Myometrial cell (primary cell): ENCODE results near the gene MASP2. TPM values are rescaled to one million over a fixed set of nuclear protein-coding genes. Genes with fewer than 3 reads are reported as not detected.

Experiments used
- total RNA-seq: library from RNA; depleted of rRNA; stranded (reverse); fragments of >200 nt; gene quantifications from 2 replicates; pipeline ENCODE4 v1.2.3, GENCODE V29; 2015

The MASP2 gene
- total RNA-seq: not detected in 2 replicates

GRCh38 chr1:11046625-11047365 lies at the start of gene MASP2:
Gene MASP2, minus strand, starts transcription at chr1:11047239. Its CDS starts 32 bp downstream, at chr1:11047207.

GRCh38 chr1:11059968-11060830 lies 13.2 kb upstream of the MASP2 start, which contains the start of gene SRM:
Gene SRM, minus strand, starts transcription at chr1:11060018. Its CDS starts 75 bp downstream, at chr1:11059943.

GRCh38 chr1:11012260-11013159 lies 34.5 kb downstream of the MASP2 start, which contains the start of gene TARDBP:
Gene TARDBP, plus strand, starts transcription at chr1:11012654. Its CDS starts 1,074 bp downstream, at chr1:11013728.

Other genes starting within 250 kb of the MASP2 start
- gene TARDBP, start 34.6 kb downstream of the MASP2 start, total RNA-seq: 33.2 and 36.7 TPM in 2 replicates
- 75.0 and 86.5 TPM in 2 replicates for gene SRM, start 12.8 kb upstream of the MASP2 start, total RNA-seq
- 34.9 and 54.8 TPM in 2 replicates for gene EXOSC10, start 52.6 kb upstream of the MASP2 start, total RNA-seq
- not detected in 2 replicates for gene ANGPTL7, start 142.1 kb upstream of the MASP2 start, total RNA-seq
- gene MTOR, start 215.3 kb upstream of the MASP2 start, total RNA-seq: 30.3 and 33.7 TPM in 2 replicates
- gene UBIAD1, start 226.0 kb upstream of the MASP2 start, total RNA-seq: 6.3 and 10.6 TPM in 2 replicates